CD4-positive, alpha-beta T cell treated with Interleukin-1 beta for 1 hour (primary cell): ENCODE measurements around the gene BNC1.
"Not testable (repeated sequence)": the region's sequence is repeated elsewhere in the genome, so short reads cannot be mapped to it uniquely, and the experiment has no call there.

Experiments used
- DNase-seq, 2 donors: peaks; one replicate each; pipeline ENCODE4 v3.0.0-alpha.2; 2020 to 2022

The BNC1 gene

DNA sequence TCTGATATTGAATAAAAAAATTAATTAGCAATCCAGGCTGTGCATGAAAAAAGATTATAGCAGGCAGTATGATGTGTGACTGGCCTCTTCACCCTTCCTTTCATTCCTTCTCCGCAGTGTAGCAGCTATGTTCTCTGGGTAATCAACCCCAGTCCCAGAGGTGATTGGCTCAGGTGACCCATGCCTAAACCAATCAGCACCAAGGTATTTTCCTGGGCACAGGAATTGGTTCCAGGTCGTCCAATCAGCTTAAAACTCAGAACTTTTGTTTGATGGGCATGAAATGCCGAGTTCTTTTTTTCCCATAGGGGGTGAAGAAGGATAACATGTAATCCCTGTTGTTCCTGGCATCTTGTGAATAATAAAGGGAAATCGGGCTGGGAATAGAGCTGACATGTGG lies 5.8 kb upstream of the BNC1 start:
- no peak for DNase-seq

DNA sequence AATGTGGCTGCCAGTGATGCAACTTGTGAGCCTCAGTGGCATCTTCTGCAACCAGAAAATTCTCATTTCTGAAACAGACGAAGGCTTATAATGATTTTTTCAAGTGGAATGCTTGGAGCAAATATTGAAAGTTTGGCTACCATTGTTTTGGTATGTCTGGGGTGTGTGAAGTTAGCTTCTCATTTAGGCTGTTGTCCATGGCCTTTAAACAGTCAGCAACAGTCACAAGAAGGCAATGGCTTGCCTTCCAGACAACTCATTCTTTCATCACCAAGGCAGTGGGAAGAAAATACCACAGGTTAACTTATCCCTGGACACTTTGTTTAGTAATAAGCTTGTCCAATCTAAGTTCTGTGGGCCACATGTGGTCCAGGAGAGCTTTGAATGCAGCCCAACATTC lies 4.7 kb upstream of the BNC1 start:
- no peak for DNase-seq

DNA sequence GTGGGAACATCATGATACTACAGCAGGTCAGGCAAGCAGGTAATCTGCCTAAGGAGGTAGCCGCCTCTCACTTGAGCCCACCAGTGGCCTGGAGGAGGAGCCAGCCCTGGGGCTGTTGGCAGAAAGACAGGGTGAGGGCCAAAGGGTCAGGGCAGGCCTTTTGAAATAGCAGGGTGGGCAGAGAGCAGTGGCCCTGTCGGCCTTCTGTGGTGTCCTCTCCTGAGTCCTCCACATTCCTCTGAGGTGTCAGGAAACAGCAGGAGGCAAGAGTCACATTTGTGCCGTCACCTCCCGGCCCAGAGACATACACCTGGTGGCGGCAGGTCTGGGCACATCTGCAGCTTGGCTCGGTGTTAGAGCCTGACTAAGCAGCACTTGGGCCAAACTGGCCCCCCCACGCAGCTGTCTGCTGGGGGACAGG lies 3.9 kb upstream of the BNC1 start:
- no peak for DNase-seq

DNA sequence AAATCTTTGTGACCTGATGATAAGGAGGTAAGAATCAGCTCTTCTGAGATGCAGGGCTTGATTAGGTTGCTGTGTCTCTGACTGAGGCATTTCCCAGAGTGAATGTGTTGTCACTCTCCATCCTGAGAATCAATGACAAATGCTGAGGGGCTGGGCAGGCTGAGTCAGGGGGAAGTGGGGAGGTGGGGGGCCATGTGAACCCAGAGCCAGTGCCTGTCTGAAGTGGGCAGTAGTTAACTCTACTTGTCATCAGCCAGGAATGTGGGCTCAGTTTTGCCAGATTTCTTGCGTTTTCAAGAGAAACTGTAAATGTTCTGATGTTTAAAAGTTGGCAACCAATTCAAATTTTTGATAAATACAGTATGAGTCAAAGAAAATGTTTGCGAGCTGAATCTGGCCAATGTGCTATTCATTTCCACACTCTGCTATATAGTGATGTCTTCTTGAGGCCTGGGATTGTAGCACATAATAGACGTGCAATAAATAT lies 3.1 kb upstream of the BNC1 start:
- no peak for DNase-seq

DNA sequence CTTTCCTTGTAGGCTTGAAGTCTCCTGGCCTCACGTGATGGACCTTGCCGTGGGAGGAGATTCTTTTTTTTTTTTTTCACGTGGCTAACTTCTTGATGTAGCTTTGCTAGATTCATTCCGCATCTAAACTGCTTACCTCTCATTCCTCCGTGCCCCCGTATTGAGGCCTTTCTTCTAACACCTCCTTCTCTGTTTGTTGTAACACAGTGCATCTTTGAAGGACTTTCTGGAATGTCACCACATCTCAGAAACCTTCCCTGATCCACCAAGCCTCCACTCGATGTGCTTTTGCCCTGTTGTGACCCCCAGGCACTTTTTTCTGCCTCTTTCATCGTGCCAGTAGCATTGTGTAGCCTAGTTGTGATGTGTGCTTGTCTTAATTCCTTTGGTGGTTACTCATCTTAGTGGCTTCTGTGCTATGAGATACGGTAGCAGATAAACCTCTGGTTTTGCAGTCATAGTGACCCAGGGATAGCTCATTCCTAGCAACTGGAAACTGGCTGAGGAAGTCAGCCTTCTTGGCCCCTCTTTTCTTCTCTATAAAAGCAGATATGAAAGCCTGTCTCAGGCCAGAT lies 1.6 kb upstream of the BNC1 start:
- DNase-seq = no peak

DNA sequence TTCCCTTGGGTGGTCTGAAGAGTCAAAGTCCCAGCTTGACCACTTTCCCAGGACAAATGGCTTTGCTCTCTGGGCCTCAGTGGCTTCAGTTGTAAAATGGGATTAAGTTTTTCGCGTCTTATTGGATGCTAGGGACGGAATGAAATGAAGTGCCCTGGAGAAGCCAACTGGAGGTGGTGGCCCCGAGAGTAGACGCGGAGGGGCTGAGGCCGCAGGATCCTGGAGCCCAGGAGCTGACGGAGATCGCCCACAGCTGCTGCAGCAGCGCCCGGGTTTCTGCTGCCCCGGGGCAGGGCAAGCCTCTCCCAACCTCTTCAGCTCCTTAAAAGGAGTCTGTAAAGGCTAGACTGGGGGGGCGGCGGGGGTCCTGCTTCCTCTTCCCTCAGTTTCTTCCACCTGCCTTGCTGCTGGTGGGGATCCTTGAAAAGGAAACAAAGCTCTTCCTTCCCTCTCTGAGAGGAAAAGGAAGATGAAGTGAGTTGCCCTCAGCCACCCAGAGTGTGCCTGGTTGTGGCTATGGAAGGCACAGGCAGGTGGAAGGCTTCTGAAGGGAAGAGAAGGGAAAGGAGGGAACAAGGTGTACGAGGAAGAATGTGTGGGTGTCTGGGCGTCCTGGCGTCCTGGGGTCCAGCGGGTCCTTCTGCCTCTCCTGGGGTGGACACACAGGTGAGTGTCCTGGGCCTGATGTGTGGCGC lies 967 bp upstream of the BNC1 start:
- no peak for DNase-seq

DNA sequence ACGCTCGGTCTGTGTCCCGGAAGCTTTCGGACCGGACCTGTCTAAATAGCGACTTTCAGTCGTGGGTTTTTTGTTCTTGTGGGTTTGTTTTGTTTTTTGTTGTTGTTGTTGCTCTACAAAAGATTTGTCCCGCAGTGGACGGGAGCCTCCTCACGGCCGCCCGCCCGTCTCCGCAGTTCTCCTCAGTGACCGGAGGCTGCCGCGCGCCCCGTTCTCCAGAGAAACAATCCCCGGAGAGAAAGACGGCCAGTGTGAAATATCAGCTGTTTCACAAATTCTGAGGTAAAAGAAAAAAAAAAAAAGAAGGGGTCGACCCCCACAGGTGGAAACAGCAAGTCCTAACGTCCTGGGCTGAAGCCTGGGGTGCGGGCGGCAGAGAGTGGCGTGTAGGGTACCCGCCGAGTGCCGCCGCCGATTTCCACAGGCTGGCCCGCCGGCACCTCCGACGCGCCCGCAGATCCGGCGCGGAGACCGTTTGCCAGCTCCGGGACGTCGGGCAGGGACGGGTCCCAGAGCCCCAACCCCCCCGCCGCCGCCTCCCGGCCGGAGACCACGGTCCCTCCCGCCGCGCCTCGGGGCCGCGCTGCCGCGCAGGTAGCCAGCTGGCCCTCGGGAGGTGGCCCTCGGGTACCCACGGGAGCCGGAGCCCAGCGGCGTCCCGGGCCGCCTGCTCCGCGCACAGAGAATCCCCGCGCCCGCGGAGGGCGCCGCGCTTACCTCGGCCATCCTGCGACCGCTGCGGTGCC lies 478 bp downstream of the BNC1 start:
- DNase-seq = no peak

DNA sequence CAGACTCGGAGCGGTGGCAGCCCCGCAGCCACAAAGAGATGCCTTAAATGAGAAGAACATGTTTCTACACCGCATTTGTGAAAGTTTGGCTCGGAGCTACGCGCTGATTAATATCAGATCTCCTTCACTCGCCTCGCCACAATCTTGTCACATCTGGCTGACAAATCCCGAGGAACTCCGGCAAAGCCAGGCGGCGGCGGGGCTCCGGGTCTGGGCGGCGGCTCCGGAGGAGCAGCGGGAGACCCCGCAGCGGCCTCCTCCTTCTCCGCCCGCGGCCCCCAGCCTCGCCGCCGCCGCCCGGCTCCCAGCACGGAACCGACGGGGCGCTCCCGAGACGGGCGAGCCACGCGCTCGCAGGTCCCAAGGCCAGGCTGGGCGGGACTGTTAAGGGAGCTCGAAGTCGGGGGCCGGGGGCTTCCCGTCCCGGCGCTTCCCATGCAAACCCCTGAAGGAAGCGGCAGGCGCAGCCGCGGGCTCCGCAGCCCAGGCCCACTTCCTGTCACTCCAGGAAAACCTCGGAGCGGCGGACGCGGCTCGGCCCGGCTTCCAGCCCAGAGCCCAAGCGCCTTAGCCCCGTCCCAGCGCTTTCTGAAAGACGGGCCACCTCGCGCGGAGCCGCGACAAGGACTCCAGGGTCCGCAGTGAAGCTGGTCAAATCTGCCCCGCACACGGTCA lies 1.2 kb downstream of the BNC1 start:
- no peak for DNase-seq

DNA sequence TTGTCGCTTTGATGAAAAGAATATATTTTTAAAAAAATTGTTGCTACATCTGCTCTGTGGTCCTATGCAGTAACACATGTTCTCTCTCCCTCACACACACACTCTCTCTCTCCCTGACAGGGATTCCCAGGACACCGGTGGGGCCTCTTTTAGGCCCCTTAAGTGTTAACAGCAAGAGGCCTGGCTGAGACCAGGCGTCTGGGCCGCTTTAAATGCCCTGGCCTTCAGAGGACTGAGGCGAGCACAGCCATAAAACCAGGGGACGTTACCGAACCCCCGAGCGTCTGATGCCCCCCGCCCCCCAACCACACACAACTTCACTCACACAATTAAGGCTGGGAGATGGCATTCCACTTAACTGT lies 1.7 kb downstream of the BNC1 start:
- no peak for DNase-seq

DNA sequence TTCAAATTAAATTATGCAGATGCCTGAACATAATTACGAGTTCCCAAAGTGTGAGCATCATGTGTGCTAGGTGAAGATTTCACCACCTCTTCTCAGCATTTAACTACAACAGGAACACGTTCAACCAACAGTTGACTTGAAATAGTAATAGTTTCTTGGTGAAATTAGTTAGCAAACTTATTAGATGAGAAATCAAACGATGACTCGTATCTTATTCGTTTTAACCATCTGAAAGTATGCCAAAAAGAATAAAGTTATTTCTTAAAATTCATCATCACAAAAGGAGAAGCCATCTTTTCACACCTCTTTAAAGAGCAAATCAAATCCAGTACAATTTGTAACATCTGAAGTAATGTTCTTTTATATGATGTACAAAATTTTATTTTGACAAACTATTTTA lies 2.3 kb downstream of the BNC1 start:
- no peak for DNase-seq

DNA sequence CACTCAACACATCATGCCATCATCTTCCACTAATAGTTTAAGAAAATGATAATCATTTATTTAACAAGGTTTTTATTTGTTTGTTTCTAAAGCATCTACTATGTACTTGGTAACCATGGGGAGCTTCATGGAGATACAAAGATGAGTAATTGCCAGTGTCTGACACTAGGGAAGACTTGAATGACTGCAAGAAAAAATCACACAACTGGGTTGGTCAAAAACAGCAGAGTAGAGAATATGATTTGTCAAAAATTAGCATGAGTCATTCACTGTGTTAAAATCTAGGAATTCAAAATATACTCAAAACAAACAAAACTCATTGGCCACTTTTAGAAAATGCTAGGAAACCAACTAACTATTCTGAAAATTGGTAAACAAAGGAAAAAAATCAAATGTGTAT lies 6.3 kb downstream of the BNC1 start:
- DNase-seq = no peak

DNA sequence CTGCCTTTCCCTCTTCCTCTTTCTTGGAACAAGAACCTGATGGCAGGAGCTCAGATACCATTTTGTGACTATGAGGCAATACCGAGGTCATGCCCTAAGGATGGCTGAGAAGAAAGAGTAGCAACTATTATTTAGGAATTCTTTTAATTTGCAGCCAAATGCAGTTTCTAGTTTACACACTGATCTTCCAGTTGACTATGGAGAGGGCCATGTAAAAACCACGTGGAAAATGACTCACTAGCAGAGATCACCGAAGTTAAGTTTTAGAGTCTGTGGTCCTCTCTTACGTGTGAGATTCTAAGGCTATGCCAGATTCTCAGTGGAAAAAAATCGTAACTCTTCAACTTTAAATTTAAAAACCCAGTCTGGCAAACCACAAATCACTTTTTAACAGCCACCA lies 7.8 kb downstream of the BNC1 start:
- DNase-seq = no peak

DNA sequence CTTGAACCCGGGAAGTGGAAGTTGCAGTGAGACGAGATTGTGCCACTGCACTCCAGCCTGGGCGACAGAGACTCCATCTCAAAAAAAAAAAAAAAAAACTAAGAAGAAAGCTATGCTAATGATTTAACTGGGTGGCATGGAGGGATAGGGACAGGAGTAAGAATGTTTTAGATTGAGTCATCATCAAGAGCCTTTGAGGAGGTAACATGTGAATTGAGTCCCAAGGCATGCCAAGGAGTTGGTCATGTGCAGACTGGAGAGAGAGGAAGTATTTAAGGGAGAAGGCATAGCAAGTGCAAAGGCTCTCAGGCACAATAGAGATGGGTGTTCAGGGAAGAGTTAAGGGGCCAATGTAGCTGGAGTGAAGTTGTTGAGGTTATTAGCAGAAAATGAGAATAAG lies 9.1 kb downstream of the BNC1 start:
- DNase-seq = no peak

DNA sequence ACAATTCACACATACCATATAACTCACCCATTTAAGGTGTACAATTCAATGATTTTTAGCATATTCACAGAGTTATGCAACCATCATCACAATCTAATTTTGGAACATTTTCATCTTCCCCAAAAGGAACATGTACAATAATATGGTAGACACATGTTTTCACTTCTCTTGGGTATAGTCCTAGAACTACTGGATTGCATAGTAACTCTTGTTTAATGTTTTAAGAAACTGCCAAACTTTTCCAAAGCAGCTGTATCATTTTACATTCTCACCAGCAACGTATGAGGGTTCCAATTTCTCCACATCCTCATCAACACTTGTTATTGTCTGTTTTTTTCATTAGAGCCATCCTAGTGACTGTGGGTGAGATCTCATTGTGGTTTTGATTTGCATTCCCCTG lies 14.3 kb downstream of the BNC1 start:
- DNase-seq = no peak

DNA sequence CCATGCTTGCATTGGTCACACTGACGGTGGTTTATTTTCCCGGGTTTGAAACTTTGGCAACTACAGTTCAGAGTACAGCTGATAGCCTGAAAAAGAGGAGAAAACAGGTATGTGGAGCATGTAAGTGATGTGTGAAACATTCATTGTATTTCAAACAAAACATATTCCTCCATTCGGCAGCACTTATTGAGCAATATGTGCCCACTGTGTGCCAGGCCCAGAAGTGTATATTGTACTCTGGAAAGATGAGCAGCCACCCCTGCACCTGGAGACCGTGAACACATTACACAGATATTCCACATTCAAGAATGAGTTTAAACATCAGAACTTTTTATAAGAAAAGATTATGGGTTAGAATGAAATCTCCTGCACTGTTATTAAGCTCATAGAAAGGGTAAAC lies 16.3 kb downstream of the BNC1 start:
- DNase-seq = no peak

DNA sequence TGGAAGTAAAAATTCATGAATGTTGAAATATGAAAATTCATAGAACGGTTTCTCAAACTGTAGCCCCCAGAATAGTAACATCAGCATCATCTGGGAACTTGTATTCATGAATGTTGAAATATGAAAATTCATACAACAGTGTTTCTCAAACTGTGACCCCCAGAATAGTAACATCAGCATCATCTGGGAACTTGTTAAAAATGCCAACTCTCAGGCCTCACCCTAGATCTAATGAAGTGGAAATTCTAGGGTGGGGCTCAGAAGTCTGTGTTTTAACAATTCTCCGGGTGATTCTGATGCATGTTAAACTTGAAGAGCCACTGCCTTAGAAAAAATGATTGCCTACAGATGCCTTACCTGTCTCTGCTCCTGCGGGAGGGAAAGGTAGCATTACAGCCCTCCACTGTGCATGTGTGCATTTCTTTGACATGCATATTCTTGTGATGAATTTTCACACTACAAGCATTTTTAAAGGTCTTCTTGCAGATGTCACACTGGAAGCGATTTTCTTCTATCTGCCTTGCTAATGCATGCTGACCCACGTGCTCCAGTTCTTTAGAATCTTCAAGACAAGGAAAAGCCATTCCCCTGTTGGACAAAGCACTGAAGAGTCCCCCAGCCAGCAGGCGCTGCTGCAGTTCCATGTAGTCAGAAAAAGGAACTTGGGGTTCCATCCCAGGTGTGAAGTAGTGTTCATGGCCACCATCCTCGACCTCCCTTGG lies 21.7 kb downstream of the BNC1 start:
- DNase-seq = no peak

DNA sequence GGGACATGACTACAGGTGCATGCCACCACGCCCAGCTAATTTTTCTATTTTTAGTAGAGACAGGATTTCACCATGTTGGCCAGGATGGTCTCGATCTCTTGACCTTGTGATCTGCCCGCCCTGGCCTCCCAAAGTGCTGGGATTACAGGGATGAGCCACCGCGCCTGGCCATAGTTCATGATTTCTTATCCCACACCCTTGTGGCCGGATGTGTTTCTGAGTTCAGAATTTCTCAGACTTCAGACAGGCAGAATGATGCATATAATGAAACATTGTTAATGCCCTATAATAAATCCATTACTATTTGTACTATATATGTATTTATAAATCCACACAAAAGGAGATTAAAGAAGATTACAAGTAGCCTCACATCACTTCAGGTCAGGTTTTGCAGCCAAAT lies 22.3 kb downstream of the BNC1 start:
- DNase-seq = not testable (repeated sequence)

DNA sequence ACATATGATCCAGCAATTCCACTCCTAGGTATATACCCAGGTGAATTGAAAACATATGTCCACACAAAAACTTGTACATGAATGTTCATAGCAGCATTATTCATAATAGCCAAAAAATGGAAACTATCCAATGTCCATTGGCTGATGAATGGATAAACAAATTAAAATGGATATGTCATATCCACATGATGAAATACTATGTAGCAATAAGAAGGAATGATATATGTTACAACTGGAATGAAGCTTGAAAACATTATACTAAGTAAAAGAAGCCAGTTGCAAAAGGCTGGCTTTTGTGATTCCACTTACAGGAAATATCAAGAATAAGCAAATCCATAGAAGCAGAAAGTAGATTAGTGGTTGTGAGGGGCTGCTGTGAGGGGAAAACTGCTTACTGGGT lies 33.7 kb downstream of the BNC1 start:
- no peak for DNase-seq

DNA sequence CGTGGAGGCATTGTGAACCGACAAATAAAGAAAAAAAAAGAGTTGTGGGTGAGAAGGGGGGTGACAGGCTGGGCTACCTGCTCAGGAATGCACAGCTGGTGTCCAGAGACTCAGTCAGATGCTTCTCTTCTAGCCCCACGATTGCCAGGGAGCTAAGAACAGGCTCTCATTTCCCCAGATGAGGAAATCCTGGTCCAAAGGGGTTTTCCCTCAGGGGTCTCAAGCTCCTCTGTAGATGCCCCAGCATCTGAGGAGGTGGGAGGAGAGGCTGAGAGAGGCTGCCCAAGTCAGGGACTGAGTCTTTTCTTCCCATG lies 35.5 kb downstream of the BNC1 start:
- DNase-seq = no peak

DNA sequence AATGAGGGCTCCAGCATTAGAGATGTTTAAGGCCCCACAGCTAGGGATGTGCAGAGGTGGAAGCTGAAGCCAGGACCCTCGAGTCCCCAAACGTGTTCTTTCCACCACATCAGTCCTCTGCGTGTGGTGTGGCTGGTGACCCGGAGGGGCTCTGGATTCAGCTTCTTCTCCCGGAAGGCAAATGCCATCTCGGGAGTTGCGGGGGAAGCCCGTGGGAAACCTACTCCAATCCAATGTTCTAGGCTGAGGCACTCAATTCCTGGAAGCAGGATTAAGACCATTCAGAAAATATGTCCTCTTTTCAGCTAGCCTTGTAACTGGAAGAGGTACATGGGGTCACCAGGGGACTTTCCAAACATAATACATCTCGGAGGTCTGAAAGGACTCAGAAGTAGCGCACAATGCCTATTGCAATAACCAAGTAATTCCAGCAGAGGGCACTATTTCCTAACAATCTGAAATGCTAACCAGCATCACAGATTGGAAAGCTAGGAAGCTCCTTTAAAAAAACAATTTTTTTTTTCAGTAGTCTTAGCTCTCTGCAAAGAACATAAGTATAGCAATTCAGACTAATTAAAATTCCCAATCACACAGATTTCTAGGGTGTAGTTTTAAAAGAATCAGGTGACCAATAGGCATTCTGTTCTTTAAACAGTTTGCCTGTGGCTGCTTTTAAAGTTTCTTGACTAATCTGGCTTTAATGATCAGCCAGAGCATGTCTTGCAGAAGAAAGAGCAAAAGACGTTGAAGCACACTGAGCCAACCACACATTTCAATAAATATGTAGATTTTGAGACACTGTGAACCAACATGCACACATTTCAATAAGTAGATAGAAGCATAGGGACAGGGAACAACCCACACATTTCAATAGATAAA lies 36.1 kb downstream of the BNC1 start:
- peak in 1 of 2 donors; percentile 47 for DNase-seq

DNA sequence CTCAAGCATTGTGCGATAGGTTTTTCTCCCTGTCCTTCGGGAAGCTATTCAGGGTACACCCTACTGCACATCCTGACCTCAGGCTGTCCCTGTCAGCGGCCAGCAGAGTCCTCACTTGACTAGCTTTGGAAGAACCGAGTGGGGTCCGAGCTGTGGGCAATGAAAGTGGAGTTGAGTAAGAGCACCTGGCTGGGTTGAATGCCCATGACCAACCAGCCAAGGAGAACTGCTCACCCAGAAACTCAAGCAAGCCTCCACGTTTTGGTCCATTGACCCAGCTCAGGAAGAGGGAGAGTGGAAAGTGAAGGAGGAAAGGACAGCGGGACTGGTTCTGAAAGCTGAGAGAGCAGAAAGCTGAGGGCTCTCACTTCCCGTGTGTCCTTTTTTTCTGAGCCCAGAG lies 40.8 kb downstream of the BNC1 start:
- no peak for DNase-seq

DNA sequence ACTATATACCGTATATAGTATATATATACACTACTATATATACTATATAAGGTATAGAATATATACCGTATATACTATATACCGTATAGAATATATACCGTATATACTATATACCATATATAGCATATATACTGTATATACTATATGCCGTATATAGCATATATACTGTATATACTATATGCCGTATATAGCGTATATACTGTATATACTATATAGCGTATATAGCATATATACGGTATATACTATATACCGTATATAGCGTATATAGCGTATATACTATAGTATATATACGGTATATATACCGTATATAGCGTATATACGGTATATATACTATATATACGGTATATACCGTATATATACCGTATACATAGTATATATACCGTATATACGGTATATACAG lies 54.2 kb downstream of the BNC1 start:
- no peak for DNase-seq
